Dedifferentiated amniotic fluid mesenchymal stem cell (primary cell): ENCODE measurements around the gene NDUFB10.
"Not testable (repeated sequence)": the region's sequence is repeated elsewhere in the genome, so short reads cannot be mapped to it uniquely, and the experiment has no call there.

Experiments
- DNase-seq: peaks from one replicate; pipeline ENCODE4 v3.0.0-alpha.2; 2016; ENCODE audit errors: extremely low spot score

NDUFB10 gene

DNA sequence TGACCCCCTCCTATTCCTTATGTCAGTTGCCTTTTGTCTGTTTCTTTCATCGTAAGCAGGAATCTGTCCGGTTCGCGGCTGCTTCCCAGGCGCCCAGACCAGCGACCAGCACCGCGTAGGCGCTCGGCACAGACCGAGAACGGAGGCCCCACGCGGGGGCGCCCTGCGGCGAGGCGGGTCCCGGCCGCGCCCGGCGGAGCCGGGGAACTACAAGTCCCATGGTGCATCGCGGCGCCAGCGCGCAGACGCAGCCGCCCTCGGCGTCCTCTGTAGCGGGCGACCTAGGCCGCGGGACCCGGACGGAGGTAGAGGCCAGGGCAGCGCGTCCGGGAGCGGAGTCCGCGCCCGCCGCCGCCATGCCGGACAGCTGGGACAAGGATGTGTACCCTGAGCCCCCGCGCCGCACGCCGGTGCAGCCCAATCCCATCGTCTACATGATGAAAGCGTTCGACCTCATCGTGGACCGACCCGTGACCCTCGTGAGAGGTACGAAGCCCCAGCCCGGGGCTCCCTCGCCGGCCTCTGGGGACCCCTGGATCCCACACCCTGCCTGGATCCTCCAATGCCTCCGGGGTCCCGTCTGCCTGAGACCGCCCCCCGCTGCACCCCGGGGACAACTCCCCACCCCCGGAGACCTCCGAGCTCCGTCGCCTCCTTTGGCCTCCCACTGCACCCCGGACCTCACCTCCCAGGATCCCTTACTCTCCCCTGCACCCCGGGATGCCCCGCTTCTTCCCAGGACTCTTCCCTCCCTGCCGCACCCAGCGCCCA lies at the start of gene NDUFB10:
TSS of gene NDUFB10 (plus strand) at position 270 of the 771 bp plus-strand sequence. CDS start at position 357, 87 bp downstream.
- DNase-seq = peak; percentile 76

- DNase-seq = no peak
Measured at GRCh38 chr16:1909561-1910231, 49.6 kb upstream of the NDUFB10 start.

GRCh38 chr16:1911467-1912214 lies 47.7 kb upstream of the NDUFB10 start:
- no peak for DNase-seq

- no peak for DNase-seq
Measured at GRCh38 chr16:1912215-1912543, 47.2 kb upstream of the NDUFB10 start.

DNA sequence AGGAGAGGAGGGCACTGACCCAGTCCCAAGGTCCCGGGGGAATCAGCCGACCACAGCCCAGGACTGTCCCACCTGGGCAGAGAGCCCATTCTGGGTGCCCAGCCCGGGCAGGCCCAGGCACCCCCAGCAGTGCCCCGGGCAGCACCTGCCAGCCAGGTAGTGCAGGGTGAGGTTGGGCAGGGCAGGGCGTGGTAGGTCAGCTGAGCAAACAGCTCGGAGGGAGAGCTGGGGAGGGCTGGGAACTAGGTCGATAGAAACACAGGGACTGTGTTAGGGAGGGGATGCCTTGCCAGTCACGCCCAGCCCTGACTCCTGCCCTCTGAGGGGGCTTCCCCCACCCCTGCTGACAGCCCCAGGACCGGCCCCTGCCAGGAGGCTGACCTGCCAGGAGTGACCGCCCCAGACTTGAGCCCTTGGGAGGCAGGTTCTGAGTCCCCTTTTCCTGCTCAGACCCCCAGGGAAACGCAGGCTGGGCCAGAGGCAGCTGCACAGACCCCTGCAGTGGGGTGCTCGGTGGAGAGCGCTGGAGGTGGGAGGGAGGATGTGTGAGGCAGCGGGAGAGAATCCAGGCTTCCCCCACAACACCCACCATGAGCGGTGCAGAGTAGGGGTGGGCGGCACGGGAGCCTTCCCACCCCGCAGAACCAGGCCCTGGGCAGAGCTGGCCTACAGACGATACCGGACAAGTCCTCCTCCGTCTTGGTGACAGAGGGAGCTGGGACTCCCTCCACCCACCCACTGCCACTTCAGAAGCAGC lies 45.8 kb upstream of the NDUFB10 start:
- DNase-seq = no peak

- DNase-seq = no peak
Measured at GRCh38 chr16:1914084-1914608, 45.2 kb upstream of the NDUFB10 start.

- no peak for DNase-seq
Measured at GRCh38 chr16:1914988-1915387, 44.4 kb upstream of the NDUFB10 start.

GRCh38 chr16:1915732-1916639 lies 43.4 kb upstream of the NDUFB10 start:
- no peak for DNase-seq

GRCh38 chr16:1916640-1916990 lies 42.7 kb upstream of the NDUFB10 start:
- DNase-seq = no peak

DNA sequence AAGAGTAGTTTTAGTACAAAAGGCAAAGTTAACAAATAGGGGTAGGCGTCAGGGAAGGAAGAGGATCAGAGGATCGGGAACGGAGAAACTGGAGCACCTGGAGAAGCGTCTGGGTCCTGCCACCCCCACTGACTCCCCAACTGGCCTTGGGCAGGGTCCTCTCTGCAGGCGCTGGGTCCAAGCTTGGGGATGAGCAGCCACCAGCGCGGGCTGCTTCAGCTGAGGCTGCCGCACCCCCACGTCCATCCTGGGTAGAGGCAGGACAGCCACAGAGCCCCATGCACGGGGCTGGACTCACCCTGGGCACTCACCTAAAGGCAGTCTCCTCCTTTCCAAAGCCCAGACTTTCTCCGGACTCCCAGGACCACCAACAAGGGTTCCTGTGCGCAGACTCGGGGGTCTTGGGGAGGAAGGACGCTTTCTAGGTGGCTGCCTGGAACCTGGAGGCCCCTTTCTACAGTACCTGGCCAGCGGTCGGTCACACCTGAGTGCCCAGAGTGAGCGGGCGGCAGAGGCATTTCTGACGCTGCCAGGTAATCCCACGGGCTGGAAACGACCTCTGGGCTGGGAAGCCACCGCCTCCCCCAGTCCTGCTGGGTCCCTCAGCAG lies 42.2 kb upstream of the NDUFB10 start:
- DNase-seq = no peak

DNA sequence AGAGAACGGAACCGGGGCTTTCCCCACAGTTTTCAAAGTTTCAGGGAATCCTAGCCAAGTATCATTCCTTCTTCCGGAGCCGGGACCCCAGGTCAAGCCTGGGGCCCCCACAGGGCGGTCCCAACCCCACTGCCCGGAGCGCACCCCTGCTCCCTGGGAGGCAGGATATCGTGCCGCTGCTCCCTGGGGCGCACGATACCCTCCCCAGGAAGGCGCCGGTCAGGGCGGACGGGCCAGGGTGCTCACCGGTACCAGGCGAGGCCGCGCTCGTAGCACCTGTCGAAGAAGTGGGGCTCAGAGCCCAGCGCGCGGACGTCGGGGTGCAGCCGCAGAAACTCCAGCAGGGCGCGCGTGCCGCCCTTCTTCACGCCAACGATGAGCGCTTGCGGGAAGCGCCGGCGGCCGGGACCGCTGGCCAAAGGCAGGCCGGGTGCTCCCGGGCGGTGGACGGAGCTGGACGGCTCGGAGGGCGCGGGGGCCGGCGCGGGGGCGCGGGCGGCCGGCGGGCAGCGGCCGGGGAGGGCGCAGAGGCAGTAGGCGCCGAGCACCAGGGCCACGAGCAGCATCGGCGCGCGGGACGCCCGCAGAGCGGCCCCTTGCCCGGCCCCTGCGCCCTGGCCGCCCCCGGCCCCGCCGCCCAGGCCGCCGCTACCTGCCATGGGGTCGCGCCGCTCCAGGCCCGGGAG lies 41.5 kb upstream of the NDUFB10 start:
- no peak for DNase-seq

DNA sequence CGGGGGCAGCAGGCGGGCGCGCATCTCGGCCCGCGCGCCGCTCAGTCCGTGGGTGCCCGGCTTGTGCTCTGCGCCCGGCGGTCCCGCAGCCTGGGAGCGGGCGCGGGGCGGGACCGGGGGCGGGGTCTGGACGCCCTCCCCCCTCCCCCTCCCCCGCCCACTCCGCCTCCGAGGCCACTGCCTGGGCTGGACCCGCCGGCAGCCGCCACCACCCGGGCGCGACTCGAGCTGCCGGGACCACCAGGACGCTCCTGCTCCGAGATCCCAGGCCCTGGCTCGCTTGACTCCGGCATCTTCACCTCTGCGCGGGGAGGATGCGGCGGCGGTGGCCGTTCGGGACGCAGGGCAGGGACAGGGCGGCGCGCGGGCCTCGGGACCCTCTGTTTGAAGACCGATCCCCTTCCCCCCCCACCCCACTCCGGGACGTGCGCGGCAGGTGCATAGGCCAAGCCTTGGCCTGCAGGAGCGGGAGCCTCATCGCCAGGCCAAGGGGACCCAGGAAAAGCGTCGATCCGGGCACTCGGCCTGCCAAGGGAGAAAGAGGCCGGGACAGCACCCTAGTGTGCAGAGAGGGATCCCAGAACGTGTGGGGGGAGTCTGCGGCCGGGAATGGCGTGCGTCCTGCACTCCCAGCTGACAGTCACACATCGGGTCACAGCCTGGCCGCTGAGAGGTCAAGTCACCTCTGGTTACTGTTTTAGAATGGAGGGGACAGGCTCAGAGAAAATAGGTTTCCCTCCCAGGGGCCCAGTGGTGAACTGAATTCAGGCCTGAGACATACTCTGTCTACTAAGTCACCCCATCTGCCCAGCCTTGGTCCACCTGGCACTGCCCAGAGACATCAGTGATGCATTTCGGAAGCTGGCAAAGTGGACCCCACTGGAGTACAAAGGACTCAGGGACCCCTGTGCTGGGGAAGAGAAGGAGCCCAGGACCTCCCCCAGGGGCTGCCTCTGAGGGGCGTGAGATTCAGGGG lies 40.7 kb upstream of the NDUFB10 start, which contains the start of gene HS3ST6:
TSS of gene HS3ST6 (minus strand) at position 65 of the 976 bp plus-strand sequence. CDS start 92 bp downstream, outside the sequence.
- no peak for DNase-seq

DNA sequence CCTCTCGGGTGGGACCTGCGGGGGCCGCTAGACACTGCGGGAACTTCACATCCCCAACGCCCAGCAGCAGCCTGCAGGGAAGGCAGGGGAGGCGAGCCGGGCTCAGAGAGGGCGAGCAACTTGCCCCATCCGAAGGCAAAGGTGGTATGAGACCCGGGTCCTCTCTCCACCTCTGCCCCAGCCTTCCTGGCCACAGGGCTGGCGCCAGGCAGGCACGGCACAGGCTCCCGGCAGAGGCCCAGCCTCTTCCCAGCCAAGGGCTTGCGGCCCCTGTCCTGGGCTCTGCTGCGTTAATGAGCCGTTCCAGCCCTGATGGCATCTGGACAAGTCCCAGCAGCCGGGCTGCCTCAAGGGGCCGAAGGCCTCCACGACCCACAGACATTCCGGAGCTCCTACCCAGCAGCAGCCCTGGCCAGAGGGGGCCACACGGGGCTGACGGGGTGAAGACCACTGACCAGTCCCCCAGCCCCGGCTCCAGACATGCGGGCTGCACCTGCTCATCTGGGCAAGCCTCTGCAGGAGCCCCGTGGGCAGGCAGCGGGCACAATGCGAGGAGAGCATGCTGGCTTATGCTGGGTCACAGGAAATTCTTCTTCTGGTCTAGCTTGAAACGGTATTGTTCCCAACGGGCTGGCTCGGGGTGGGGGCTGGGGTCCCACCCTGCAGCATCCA lies 39.9 kb upstream of the NDUFB10 start:
- DNase-seq = no peak

- not testable (repeated sequence) for DNase-seq
Measured at GRCh38 chr16:1920122-1920521, 39.2 kb upstream of the NDUFB10 start.

- no peak for DNase-seq
Measured at GRCh38 chr16:1920727-1921171, 38.6 kb upstream of the NDUFB10 start.

DNA sequence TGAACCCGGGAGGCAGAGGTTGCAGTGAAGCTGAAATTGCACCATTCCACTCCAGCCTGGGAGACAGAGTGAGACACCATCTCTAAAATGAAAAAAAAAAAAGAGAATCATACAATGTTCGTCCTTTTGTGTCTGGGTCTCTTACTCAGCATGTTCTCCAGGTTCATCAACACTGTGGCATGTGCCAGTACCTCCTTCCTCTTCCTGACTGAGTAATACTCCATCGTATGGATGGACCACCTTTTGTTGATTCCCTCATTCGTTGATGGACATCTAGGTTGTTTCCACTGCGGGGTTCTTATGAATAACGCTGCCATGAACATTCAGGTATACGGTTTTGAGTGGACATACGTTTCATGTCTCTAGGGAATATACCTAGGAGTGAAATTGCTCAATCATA lies 37.0 kb upstream of the NDUFB10 start:
- DNase-seq = no peak

DNA sequence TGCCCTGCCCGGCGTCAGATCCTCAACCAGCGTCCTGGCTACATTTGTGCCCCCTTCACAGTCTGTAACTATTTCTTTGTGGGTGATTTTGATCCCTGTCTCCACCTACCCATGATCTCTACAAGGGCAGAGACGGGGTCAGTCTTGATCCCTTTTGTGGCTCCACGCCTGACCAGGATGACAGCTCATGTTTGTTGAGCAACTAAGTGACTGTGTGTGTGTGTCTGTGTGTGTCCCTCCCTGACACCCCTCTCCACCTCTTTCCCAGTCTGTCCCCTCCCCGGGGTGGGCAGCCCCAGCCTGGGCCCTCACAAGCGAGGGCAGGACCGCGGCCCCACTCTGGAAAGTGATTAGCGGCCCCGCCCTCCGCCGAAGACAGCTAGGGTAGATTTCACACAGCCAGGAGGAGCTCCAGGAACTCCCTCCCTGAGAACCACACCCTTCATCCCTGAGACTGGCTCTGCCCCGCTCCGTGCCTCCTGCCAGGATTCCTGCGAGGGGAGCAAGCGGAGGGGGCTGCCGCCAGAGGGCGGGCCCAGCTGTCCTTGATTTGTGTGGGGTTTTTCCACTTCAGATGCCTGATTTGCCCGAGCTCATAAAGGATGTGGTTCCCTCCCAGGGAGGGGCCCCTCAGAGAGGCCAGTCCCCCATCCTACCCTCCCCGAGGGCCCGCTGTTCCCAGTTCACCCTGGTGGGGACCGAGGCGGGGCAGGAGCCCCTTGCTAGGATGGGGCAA lies 35.9 kb upstream of the NDUFB10 start:
- peak; percentile 67 for DNase-seq
